Measurements from ENCODE around the gene PIK3C2G.

Gene PIK3C2G

DNA sequence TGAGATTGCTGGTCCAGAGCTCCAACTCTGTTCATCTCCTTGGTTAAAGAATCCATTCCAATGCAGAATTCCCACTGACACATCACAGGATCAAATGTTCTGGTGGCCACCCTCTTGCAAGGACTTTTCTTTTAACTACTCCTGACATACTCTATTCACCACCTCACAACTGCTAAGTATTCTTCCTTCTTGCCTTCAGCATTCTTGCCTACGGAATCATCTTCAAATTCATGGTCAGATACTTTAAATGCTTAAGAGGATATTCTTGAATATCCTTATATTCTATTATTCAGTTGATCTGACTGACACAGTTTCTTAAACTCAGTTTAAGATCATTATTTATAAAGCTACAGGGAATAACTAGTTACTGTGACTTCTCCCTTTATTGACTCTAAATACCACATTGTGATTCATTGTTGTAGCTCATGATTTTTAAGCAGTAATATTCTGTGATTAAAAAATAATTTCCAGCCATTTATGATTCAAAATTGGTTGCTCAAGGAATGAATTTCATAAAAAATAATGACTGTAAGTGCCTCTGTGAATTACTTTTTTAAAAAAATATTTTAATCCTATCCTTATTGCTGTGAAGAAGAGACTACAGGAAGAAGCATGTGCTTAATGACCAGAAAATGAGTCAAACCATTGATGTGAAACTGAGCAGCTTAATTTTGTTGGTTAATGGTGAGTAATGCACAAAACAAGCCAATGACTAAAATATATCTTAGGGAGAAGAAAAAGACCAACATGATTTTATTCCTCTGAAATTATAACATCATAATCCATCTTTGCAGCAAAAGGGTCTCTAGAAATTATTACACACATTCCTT, 207.1 kb downstream of the PIK3C2G start:
- TF ChIP-seq L3MBTL2 (conservative IDR thresholded peaks at IDR 0.05), result no peak
- ChIA-PET CTCF (no interaction called here), POLR2A (no interaction called here)
- DNase-seq (ENCODE audit: extremely low spot score), result no peak

DNA sequence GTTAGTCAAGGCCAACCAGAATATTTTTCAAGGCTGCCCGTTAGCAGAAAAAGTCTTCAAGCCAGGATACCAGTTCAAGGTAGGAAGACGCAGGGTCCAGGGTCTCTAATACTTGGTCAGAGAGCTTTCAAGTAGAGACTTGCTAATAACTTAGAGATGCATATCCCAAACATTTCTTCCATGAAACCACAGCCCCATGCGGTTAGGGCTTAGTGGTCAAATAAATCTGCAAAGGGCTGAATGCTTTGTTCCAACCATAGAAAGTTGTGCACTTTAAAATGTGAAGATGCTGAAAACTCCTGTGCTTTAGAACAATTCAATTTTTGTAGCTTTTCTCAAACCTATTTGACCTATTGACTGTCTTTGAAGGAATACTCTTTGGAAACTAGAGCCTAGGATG, 208.9 kb downstream of the PIK3C2G start:
- ChIA-PET POLR2A (no interaction called here), CTCF (no interaction called here)
- DNase-seq (ENCODE audit: extremely low spot score), result no peak
- TF ChIP-seq SUZ12 (IDR thresholded peaks at IDR 0.05) (no peak), L3MBTL2 (conservative IDR thresholded peaks at IDR 0.05) (no peak), ARNT (IDR thresholded peaks at IDR 0.05) (no peak), SP1 (IDR thresholded peaks at IDR 0.05) (no peak), BHLHE40 (IDR thresholded peaks at IDR 0.05; ENCODE audit: borderline replicate concordance) (no peak), FOXK2 (IDR thresholded peaks at IDR 0.05) (no peak), ZNF384 (IDR thresholded peaks at IDR 0.05) (no peak), LEF1 (IDR thresholded peaks at IDR 0.05; ENCODE audit: borderline replicate concordance) (no peak)

DNA sequence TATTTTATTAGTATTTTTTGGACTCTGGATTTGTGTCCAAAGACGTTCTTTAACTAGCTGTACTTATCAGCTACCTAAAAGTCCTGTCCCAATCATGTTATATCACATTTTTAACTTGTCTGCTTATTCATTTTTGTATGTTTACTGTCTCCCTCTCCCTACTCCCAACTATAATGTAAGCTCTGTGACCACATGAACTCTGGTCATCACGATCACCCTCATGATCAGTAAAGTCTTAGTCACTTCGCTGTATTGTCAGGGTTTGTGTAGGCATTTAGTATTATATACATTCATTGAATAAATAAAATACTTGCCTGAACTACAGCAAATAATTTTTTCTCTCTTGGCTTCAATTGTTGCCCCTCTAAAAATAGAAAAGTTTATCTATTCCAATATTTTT, 211.0 kb downstream of the PIK3C2G start:
- DNase-seq (ENCODE audit: extremely low spot score), result no peak
- ChIA-PET POLR2A (no interaction called here), CTCF (no interaction called here)
- TF ChIP-seq CTBP1 (IDR thresholded peaks at IDR 0.05; ENCODE audit: borderline replicate concordance) (no peak), SP1 (IDR thresholded peaks at IDR 0.05) (no peak), FOXM1 (IDR thresholded peaks at IDR 0.05; ENCODE audit: borderline replicate concordance) (no peak), ARNT (IDR thresholded peaks at IDR 0.05) (no peak), ZNF384 (IDR thresholded peaks at IDR 0.05) (no peak), LEF1 (IDR thresholded peaks at IDR 0.05; ENCODE audit: borderline replicate concordance) (no peak), BHLHE40 (IDR thresholded peaks at IDR 0.05; ENCODE audit: borderline replicate concordance) (no peak), TARDBP (IDR thresholded peaks at IDR 0.05) (no peak), L3MBTL2 (conservative IDR thresholded peaks at IDR 0.05) (no peak), SUZ12 (IDR thresholded peaks at IDR 0.05) (no peak), FOXK2 (IDR thresholded peaks at IDR 0.05) (no peak), ELF4 (IDR thresholded peaks at IDR 0.05) (no peak)
- TF ChIP-seq, protein P1, sequence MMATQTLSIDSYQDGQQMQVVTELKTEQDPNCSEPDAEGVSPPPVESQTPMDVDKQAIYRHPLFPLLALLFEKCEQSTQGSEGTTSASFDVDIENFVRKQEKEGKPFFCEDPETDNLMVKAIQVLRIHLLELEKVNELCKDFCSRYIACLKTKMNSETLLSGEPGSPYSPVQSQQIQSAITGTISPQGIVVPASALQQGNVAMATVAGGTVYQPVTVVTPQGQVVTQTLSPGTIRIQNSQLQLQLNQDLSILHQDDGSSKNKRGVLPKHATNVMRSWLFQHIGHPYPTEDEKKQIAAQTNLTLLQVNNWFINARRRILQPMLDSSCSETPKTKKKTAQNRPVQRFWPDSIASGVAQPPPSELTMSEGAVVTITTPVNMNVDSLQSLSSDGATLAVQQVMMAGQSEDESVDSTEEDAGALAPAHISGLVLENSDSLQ (IDR thresholded peaks at IDR 0.05), result no peak

DNA sequence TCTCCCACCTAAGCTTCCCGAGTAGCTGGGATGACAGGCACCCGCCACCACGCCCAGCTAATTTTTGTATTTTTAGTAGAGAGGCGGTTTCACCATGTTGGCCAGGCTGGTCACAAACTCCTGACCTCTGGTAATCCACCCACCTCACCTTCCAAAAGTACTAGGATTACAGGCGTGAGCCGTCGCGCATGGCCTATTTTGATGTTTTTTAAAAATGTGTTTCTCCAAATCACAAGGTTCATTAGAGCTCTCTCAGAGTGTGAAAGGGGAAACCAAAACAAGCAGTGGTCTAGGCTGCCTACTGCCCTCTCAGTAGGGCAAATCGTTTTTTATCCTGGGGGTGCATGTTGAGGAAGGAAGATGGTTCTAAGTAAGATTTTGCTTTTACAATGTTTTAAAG, 211.5 kb downstream of the PIK3C2G start:
- no peak for DNase-seq (ENCODE audit: extremely low spot score)
- CTCF ChIA-PET, result no interaction called here
- TF ChIP-seq SUZ12 (IDR thresholded peaks at IDR 0.05), result no peak
- no peak for TF ChIP-seq ZNF384 (IDR thresholded peaks at IDR 0.05)
- TF ChIP-seq, protein P1 (IDR thresholded peaks at IDR 0.05), result no peak
- no peak for TF ChIP-seq L3MBTL2 (conservative IDR thresholded peaks at IDR 0.05)
- TF ChIP-seq FOXM1 (IDR thresholded peaks at IDR 0.05; ENCODE audit: borderline replicate concordance), result no peak
- TF ChIP-seq SP1 (IDR thresholded peaks at IDR 0.05), result no peak
- no peak for TF ChIP-seq ARNT (IDR thresholded peaks at IDR 0.05)
- no peak for TF ChIP-seq LEF1 (IDR thresholded peaks at IDR 0.05; ENCODE audit: borderline replicate concordance)
- no peak for TF ChIP-seq FOXK2 (IDR thresholded peaks at IDR 0.05)
- no peak for TF ChIP-seq CTBP1 (IDR thresholded peaks at IDR 0.05; ENCODE audit: borderline replicate concordance)
- TF ChIP-seq ELF4 (IDR thresholded peaks at IDR 0.05), result no peak
- no peak for TF ChIP-seq BHLHE40 (IDR thresholded peaks at IDR 0.05; ENCODE audit: borderline replicate concordance)
- TF ChIP-seq HDGF (IDR thresholded peaks at IDR 0.05; ENCODE audit: borderline replicate concordance), result no peak
- POLR2A ChIA-PET, result no interaction called here

DNA sequence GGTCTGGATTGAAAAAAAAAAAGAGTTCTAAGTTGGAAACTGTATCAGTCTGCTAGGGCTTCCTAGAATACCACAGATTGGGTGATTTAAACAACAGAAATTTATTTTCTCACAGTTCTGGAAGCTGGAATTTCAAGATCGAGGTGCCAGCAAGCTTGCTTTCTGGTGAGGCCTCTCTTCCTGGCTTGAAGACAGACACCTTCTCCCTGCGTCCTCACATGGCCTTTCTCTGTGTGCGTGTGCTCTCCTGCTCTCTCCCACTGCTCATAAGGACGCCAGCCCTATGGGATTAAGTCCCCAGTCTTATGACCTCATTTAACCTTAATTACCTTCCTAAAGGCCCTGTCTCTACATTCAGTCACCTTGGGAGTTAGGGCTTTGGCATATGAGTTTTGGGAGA, 215.5 kb downstream of the PIK3C2G start:
- DNase-seq (ENCODE audit: extremely low spot score), result no peak
- ChIA-PET CTCF (no interaction called here), POLR2A (no interaction called here)
- TF ChIP-seq, protein P1 (IDR thresholded peaks at IDR 0.05), result no peak
- TF ChIP-seq ARNT (IDR thresholded peaks at IDR 0.05) (no peak), NFRKB (IDR thresholded peaks at IDR 0.05) (no peak), FOXK2 (IDR thresholded peaks at IDR 0.05) (no peak), SUZ12 (IDR thresholded peaks at IDR 0.05) (no peak), FOXA1 (IDR thresholded peaks at IDR 0.05) (no peak), TARDBP (IDR thresholded peaks at IDR 0.05) (no peak)

DNA sequence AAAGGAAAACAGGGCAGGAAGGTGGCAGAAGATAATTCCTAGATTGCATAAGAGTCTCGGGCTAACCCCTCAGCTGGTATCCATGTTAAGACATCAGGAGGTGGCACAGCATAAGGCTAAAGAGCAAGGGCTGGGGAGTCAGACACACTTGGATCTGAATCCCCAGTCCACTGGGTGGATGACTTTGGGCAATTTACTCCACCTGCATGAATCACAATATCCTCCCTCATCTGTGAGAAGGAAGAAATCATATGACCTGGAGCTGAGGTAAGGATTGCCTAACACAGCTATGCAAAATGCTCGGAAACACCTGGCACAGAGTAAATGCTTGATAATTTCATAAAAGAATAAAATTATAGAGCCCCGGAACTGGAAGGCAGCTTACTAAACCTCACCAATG, 217.9 kb downstream of the PIK3C2G start:
- TF ChIP-seq BHLHE40 (IDR thresholded peaks at IDR 0.05; ENCODE audit: borderline replicate concordance) (no peak), ARNT (IDR thresholded peaks at IDR 0.05) (no peak), FOXA1 (IDR thresholded peaks at IDR 0.05) (no peak), SP1 (IDR thresholded peaks at IDR 0.05) (no peak), FOXK2 (IDR thresholded peaks at IDR 0.05) (no peak)
- CTCF ChIA-PET, result no interaction called here

DNA sequence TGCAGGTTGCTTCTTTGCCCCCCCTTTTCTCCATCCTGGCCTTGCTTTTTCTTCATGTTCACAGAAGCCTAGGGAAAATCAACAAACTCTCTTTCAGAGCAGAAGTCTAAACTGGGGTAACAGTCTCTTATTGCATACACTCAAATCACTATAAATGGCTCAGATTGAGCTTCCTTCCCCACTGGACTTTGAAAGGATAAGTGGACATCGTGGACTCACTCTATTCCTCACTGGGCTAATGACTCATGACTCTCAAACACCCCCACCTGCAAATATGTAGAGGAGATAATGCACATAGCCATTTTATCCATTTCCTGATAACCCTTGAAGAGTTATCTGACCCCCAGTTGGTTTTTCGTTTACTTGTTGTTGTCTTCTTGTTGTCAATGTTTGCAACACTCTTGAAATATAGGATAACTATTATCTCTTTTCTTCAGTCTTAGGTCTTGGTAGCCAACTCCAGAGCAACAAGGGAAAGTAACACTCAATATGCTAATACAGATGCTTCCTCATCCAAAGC, 221.3 kb downstream of the PIK3C2G start:
- DNase-seq (ENCODE audit: extremely low spot score), result no peak
- CTCF ChIA-PET, result no interaction called here
- TF ChIP-seq SUZ12 (IDR thresholded peaks at IDR 0.05) (no peak), FOXM1 (IDR thresholded peaks at IDR 0.05; ENCODE audit: borderline replicate concordance) (no peak), TARDBP (IDR thresholded peaks at IDR 0.05) (no peak), ARNT (IDR thresholded peaks at IDR 0.05) (no peak), ELF4 (IDR thresholded peaks at IDR 0.05) (no peak), SP1 (IDR thresholded peaks at IDR 0.05) (no peak)
- TF ChIP-seq, protein P1 (IDR thresholded peaks at IDR 0.05), result no peak
- POLR2A ChIA-PET, result no interaction called here

More for the DNA sequence above, 217.9 kb downstream of the PIK3C2G start:
- DNase-seq (ENCODE audit: extremely low spot score), result no peak
- POLR2A ChIA-PET, result no interaction called here

Data from HEK293T (cell line).